Head of caudate nucleus (tissue), 42 donors: ENCODE results near the gene ELP4.

Source experiments
- DNase-seq, 42 donors: peaks; one replicate each; pipeline versions ENCODE4 v3.0.0 to v3.0.0-alpha.2; 2020 to 2021; ENCODE audit warnings: mixed read lengths in 7 of 42
- intact Hi-C: fragments of 100-400 bp; cut with DNase I; formaldehyde crosslinking; loops from one replicate; pipeline ENCODE4 v1.15.0; 2022

The ELP4 gene

GRCh38 chr11:31822927-31823643 lies 313.5 kb downstream of the ELP4 start:
- intact Hi-C loops: no loop called here
- no peak for DNase-seq

- no peak for DNase-seq
- intact Hi-C loops: no loop called here
These were observed 314.2 kb downstream of the ELP4 start for GRCh38 chr11:31823644-31824331.

- intact Hi-C loops: no loop called here
- no peak for DNase-seq
These were observed 314.8 kb downstream of the ELP4 start for GRCh38 chr11:31824332-31824878.

DNA sequence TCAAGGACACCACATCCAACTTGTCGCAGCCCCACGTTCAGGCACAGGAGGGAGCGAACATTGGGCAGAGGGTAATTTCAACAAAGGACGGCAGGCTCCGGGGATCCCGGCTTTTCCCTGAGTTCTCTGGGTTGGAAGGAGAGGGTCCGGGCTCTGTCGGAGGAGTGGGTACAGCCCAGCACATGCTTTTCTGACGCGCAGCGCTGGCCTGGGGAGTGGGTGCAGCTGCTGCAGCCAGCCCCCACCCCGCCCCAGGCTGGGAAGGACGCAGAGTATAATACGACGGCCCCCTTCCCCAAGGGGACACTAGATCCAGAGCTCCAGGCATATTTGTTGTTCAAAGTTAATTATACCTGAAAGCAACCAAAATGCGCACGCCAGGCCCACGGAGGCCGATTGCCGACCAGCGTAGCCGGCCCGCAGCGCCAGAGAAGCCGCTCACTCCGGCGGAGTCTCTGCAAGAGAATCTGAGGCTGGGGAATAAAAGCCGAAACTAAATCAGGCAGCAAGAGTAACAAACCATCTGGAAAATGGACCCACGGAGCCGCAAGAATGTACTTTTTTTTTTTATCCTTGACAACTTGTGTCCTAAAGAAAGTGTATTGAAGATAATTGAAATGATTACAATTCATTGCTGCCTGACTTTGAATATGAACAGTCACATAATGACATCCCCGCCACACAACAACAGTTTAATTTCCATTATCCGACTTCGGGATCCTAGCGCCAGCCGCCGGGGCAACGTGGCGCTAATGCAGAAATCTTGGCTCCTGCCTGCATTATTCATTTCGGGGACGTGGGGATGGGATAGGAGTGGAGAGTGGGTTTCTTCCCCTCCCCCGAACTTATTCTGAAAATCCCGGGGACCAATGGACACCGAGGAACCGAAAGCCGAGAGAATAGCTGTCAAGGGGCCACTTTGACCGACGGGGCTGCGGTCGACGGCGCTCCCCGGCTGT lies 315.6 kb downstream of the ELP4 start:
- intact Hi-C loops: no loop called here
- DNase-seq: no peak

DNA sequence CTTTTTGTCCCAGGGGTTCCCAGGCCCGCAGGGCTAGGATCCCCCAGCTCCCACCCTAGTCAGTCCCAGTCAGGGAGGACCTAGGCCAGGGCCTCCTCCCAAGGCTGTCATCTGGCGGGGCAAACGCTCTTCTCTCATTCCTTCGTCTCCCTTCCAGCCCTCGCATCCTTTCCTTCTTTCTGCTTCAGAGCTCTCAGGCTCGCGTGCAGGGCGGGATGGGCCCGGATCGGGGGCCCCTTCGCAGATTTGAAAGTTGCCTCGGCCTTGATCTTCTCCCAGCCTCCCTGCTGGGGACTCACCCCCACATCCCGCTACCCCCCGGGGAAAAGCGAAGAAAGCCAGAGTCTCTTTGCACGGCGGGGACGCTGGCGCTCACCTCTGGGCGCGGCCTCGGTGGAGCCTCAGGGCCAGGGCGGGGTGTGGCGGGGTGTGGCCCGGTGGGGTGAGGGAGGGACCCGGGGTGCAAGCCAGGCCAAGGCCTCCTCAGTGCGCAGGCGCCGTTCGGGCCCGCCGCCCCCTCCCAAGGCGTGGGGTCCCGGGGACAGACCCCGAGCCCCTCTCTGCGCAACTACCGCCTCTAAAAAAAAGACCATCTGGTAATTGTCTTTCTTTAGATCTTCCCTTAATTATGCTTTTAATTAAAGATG lies 316.4 kb downstream of the ELP4 start:
- DNase-seq: no peak
- intact Hi-C loops: no loop called here

- DNase-seq: no peak
- intact Hi-C loops: no loop called here
These were observed 317.2 kb downstream of the ELP4 start for GRCh38 chr11:31826536-31827438.

DNA sequence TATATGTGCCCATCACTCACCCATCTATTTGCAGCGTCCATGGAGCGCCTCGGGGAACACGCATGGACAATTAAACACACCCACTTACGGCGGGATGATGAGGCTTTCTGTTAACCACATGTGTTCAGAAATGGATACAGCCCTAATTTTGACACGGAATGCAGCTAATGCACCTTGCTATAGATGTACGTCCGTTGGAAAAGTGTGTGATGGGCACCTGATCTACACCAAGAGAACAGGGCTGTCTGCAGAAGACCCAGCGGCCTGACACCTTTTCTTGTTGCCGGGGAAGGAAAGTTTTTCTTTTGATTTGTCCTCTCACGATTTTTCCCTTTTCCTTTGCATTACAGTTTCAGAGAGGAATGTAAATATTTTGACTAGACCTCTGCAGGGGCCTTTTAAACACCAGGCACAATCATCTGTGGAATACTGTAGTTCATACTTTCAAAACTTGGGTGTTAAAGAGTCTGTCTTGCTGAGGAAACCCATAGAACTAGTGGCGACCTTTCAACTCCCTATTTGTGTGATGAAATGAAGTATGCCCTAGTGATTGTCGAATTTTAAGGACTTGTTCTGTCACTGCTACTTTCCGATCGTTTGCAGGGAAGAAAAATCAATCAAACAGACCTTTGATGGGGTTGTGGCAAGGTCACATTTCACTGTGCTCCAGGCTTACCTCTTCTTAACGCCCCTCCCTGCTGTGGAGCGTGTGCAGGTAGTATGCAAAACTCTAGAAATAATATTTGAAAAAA lies 318.1 kb downstream of the ELP4 start:
- DNase-seq: no peak
- intact Hi-C loops: no loop called here

GRCh38 chr11:31828217-31828616 lies 318.6 kb downstream of the ELP4 start:
- intact Hi-C loops: no loop called here

DNA sequence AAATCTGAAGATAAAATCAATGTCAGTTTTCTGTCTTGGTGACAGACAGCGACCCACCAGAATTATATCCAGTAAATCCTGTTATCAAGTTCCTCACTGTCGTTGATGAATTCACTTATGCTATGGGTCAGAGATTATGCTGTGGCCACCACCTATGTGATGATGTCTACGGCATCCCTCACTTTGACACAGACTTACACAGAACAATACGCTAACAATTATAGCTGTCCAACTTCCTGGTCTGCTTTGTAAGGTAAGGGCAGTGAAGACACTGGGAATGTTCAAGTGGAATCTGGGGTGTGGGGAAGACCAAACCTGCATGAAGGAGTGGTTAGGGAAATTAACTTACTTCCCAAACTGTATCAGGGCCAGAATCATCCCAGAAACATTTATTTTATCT lies 320.8 kb downstream of the ELP4 start:
- DNase-seq: no peak
- intact Hi-C loops: no loop called here

More at GRCh38 chr11:31828217-31828616, 318.6 kb downstream of the ELP4 start:
- no peak for DNase-seq

- intact Hi-C loops: no loop called here
- DNase-seq: no peak
These were observed 324.7 kb downstream of the ELP4 start for GRCh38 chr11:31834237-31834636.
